ENCODE results near the gene DISP3.

Gene DISP3

DNA sequence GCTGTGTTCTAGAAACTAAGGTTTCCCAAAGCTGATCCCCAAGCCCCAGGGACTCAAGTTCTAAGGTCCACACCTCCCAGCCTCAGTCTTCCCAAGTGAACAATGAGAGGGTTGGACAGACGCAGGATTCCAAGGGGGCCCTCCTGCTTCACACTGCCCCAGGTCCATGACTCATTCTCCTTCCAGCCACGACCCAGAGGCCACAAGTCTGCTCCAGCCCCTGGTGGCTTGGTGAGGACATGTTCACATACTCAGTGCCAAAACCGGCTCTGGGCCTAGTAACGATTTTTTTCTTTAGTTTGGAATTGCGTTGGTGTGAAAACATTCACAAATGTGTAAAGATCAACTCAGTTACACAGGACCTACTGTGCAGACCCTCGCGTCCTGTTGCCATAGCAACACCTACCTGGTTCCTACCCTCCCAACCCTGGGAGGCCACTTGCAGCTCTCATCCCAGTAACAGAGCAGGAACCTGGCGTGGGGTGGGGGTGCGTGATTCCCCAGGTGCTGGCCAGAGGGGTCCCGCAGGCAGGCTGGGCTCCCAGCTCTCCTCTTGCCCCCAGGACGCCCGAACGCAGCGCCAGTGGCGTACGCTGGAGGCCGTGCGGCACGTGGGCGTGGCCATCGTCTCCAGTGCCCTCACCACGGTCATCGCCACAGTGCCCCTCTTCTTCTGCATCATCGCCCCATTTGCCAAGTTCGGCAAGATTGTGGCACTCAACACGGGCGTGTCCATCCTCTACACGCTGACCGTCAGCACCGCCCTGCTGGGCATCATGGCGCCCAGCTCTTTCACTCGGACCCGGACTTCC lies 57.0 kb downstream of the DISP3 start:
- Histone ChIP-seq H3K4me3 (ENCODE audit: low read length) (no peak overlapping the region), H3K4me1 (ENCODE audit: control insufficient read depth, insufficient read depth, low read length) (no peaks in the 10 kb centered on the region), H3K9me3 (ENCODE audit: control insufficient read depth, low read length) (no peaks in the 10 kb centered on the region), H3K36me3 (ENCODE audit: control insufficient read depth, insufficient read depth, low read length, severe bottlenecking) (no peaks in the 10 kb centered on the region), H3K27me3 (replicated peaks; ENCODE audit: control insufficient read depth, insufficient read depth, low read length) (peaks cover 33% of the 10 kb centered on the region), H3K9ac (ENCODE audit: low read length) (no peak overlapping the region)
- DNase-seq (ENCODE audit: low read depth), result no peak

DNA sequence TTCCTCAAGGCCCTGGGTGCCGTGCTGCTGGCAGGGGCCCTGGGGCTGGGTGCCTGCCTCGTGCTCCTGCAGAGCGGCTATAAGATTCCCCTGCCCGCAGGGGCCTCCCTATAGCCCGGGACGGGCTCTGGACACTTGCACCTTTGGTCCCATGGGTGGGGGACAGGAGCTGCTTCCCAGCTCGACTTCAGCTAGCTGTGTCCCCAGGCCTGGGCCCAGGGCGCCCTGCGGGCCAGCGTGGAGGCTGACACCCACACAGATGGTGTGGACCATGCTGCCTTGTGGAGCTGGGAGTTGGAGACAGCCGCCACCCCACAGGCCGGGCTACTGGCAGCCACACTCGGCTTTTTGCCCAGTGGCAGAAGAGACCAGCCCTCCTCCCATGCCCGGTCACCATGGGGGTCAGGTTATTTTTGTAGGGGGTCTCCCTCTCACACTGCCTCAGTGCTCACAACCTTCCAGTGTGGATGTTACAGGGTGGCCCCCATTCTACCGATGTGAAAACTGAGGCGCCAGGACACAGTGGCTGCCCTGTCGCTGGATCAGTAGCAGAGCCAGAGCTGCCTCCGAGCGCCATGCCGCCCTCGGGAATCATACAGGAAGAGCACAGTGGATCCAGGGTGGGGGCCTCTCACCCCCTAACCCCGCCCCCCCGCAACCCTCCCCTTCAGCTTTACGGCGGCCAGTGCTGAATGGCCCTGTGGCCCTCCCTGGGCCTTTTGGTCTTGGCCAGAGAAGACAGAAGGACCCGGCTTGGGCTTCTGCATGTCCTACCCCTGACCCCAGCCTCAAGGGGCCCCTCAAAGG lies 57.8 kb downstream of the DISP3 start:
- DNase-seq (ENCODE audit: low read depth), result no peak
- peaks cover 35% of the 10 kb centered on the region for H3K27me3 ChIP-seq (replicated peaks; ENCODE audit: control insufficient read depth, insufficient read depth, low read length)
- no peaks in the 10 kb centered on the region for H3K36me3 ChIP-seq (ENCODE audit: control insufficient read depth, insufficient read depth, low read length, severe bottlenecking)
- H3K4me3 ChIP-seq (ENCODE audit: low read length), result no peak overlapping the region
- H3K9ac ChIP-seq (ENCODE audit: low read length), result no peak overlapping the region
- no peaks in the 10 kb centered on the region for H3K4me1 ChIP-seq (ENCODE audit: control insufficient read depth, insufficient read depth, low read length)
- no peaks in the 10 kb centered on the region for H3K9me3 ChIP-seq (ENCODE audit: control insufficient read depth, low read length)

DNA sequence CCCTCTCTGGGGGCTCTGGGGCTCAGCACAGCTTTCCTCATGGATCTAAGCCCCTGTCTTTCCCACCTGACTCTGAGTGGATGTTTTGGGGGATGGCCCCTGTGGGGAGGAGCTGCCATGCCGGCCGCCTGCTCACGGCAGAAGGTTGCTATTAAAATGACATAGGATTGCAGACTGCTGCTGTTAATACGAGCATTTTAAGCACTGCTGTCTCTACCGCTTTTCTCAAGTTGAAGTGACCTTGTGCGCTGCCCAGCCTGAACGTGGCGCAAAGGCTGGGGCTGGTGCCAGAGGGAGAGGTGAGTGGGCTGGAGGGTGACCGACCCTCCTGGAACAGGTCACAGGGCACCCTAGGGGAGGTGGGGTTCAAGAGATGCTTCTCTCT lies 58.4 kb downstream of the DISP3 start:
- Histone ChIP-seq H3K4me1 (ENCODE audit: control insufficient read depth, insufficient read depth, low read length) (no peaks in the 10 kb centered on the region), H3K9ac (ENCODE audit: low read length) (no peak overlapping the region), H3K36me3 (ENCODE audit: control insufficient read depth, insufficient read depth, low read length, severe bottlenecking) (no peaks in the 10 kb centered on the region), H3K9me3 (ENCODE audit: control insufficient read depth, low read length) (no peaks in the 10 kb centered on the region), H3K27me3 (replicated peaks; ENCODE audit: control insufficient read depth, insufficient read depth, low read length) (peaks cover 41% of the 10 kb centered on the region), H3K4me3 (ENCODE audit: low read length) (no peak overlapping the region)
- DNase-seq (ENCODE audit: low read depth), result no peak

DNA sequence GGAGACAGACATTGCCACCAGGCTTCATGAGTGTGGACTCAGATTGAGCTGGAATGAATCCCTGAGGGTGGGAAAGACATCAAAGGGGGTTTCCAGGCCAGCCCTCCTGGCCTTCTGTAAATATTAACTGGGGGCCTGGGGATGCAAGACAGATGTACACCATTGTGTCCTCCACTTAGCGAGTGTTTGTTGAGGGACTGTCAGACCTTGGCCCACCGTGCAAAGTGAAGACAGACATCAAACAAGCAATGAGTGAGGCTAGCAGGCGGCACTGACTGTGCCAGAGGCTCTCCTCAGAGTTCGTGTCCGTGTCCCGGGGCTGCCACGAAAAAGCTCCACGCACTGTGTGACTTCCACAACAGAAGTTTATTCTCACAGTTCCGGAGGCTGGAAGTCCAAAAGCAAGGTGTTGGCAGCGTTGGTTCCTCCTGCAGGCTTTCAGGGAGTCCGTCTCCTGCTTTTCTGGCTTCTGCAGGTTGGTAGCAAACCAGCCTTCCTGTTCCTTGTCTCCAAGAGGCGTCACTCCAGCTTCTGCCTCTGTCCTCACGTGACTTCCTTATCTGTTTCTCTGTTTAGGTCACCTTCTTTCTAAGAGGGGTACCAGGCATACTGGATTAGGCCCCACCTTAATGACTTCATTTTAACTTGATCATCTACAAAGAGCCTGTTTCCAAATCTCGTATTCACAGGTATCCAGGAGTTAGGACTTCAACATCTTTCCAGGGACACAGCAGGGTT lies 59.1 kb downstream of the DISP3 start:
- H3K4me1 ChIP-seq (ENCODE audit: control insufficient read depth, insufficient read depth, low read length), result no peaks in the 10 kb centered on the region
- H3K9me3 ChIP-seq (ENCODE audit: control insufficient read depth, low read length), result no peaks in the 10 kb centered on the region
- H3K4me3 ChIP-seq (ENCODE audit: low read length), result no peak overlapping the region
- no peak for DNase-seq (ENCODE audit: low read depth)
- H3K27me3 ChIP-seq (replicated peaks; ENCODE audit: control insufficient read depth, insufficient read depth, low read length), result peaks cover 43% of the 10 kb centered on the region
- no peak overlapping the region for H3K9ac ChIP-seq (ENCODE audit: low read length)
- H3K36me3 ChIP-seq (ENCODE audit: control insufficient read depth, insufficient read depth, low read length, severe bottlenecking), result no peaks in the 10 kb centered on the region

DNA sequence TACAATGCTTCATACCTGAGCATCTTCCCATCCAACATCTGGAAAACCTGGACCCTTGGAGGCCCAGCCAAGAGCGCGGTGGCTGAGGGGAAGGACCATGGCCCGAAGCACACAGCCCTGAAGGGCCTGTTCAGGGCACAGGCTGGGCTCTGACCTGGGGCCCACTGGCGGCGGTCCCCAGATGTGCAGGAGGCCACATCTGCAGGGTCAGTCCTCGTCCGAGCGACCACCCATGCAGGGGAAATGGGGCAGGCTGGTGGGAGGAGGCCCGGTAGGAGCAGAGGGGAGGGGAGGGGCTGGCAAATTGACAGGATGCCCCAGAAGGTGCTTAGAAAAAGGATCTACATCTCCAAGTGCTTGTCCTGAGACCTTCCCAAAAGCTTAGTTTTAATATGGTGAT lies 59.9 kb downstream of the DISP3 start:
- Histone ChIP-seq H3K4me3 (ENCODE audit: low read length) (no peak overlapping the region), H3K9me3 (ENCODE audit: control insufficient read depth, low read length) (no peaks in the 10 kb centered on the region), H3K36me3 (ENCODE audit: control insufficient read depth, insufficient read depth, low read length, severe bottlenecking) (no peaks in the 10 kb centered on the region), H3K4me1 (ENCODE audit: control insufficient read depth, insufficient read depth, low read length) (no peaks in the 10 kb centered on the region), H3K27me3 (replicated peaks; ENCODE audit: control insufficient read depth, insufficient read depth, low read length) (peaks cover 49% of the 10 kb centered on the region), H3K9ac (ENCODE audit: low read length) (no peak overlapping the region)
- no peak for DNase-seq (ENCODE audit: low read depth)

DNA sequence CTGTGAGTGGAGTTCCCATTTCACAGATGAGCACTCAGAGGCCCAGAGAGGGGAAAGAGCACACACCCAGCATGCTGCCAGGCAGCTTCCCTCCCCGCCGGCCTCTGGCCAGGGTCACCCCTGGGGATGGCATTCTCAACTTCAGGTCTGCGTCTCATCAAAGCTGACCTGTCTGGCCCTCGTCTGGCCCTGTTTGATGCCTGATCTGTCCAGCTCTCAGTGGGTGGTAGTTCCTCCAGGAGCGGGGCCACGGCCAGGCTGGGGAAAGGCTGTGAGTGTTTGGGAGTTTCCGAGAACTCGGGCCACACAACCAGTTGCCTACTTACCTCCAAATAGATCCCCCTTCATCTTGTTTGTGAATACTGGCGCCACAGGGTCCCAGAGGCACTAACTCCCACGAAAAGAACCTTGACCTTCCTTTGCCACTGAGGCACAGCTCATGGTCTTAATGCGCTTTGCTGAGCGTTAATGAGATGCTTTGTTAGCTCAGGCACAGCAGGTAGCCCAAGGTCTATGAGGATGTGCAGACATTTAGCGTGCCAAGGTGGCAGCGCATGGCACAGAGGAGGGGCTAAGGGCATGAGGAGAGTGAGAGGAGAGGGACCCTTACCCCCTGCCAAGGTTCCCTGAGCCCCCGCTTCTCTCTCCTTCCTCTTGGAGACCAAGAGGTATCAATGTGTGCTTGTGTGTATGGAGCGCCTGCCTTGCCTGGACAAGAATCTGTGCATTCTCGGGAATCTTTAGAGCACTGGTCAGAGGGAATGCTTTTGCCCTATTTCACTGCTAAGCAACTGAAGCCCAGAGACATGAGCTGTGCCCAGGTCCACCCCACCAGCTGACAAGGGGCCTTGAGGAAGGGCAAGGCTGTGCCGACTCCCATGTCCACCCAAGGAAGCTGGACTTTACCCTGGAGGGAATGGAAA lies 61.2 kb downstream of the DISP3 start:
- H3K36me3 ChIP-seq (ENCODE audit: control insufficient read depth, insufficient read depth, low read length, severe bottlenecking), result no peaks in the 10 kb centered on the region
- H3K27me3 ChIP-seq (replicated peaks; ENCODE audit: control insufficient read depth, insufficient read depth, low read length), result peaks cover 48% of the 10 kb centered on the region
- no peak for DNase-seq (ENCODE audit: low read depth)
- no peak overlapping the region for H3K9ac ChIP-seq (ENCODE audit: low read length)
- H3K9me3 ChIP-seq (ENCODE audit: control insufficient read depth, low read length), result no peaks in the 10 kb centered on the region
- no peaks in the 10 kb centered on the region for H3K4me1 ChIP-seq (ENCODE audit: control insufficient read depth, insufficient read depth, low read length)
- H3K4me3 ChIP-seq (ENCODE audit: low read length), result no peak overlapping the region

DNA sequence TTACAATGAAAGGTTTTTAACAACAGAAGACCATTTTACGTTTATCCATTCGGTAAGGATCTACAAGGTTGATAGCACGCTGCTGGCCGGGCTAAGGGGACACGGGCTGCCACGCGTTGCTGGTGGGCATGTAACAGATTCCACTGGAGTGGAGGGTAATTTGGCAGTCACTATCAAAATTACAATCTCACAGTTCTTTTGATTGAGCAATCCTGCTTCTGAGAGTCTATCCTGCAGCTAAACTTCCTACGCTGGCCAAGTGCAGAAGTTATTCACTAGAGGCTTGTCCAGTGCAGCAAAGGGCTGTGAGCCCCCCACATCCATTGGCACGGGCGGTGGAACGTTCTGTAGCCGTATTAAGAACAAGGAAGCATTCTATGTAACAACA lies 61.8 kb downstream of the DISP3 start:
- no peak for DNase-seq (ENCODE audit: low read depth)
- Histone ChIP-seq H3K36me3 (ENCODE audit: control insufficient read depth, insufficient read depth, low read length, severe bottlenecking) (no peaks in the 10 kb centered on the region), H3K9ac (ENCODE audit: low read length) (no peak overlapping the region), H3K27me3 (replicated peaks; ENCODE audit: control insufficient read depth, insufficient read depth, low read length) (peaks cover 54% of the 10 kb centered on the region), H3K4me1 (ENCODE audit: control insufficient read depth, insufficient read depth, low read length) (no peaks in the 10 kb centered on the region), H3K9me3 (ENCODE audit: control insufficient read depth, low read length) (no peaks in the 10 kb centered on the region), H3K4me3 (ENCODE audit: low read length) (no peak overlapping the region)

DNA sequence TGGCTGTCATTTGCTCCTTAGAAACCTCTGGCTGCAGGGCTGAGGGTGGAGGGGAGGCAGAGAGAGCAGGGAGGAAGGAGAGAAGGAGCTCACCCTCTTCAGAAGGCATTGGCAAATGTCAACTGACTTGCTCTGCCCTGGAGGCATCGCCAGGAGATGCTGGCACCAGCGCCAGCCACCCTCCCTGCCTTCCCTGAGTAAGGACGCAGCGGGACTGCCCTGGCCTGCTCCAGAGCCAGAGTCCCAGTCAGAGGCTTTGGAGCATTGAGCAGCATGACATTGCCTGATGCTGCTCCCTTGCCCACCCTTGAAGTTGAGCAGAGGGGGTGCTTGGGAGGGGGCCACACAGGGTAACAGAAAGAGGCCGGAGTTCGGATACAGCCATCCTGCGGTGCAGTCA lies 62.3 kb downstream of the DISP3 start:
- H3K4me3 ChIP-seq (ENCODE audit: low read length), result no peak overlapping the region
- no peaks in the 10 kb centered on the region for H3K4me1 ChIP-seq (ENCODE audit: control insufficient read depth, insufficient read depth, low read length)
- H3K9ac ChIP-seq (ENCODE audit: low read length), result no peak overlapping the region
- no peaks in the 10 kb centered on the region for H3K9me3 ChIP-seq (ENCODE audit: control insufficient read depth, low read length)
- H3K27me3 ChIP-seq (replicated peaks; ENCODE audit: control insufficient read depth, insufficient read depth, low read length), result peaks cover 58% of the 10 kb centered on the region
- H3K36me3 ChIP-seq (ENCODE audit: control insufficient read depth, insufficient read depth, low read length, severe bottlenecking), result no peaks in the 10 kb centered on the region
- no peak for DNase-seq (ENCODE audit: low read depth)

DNA sequence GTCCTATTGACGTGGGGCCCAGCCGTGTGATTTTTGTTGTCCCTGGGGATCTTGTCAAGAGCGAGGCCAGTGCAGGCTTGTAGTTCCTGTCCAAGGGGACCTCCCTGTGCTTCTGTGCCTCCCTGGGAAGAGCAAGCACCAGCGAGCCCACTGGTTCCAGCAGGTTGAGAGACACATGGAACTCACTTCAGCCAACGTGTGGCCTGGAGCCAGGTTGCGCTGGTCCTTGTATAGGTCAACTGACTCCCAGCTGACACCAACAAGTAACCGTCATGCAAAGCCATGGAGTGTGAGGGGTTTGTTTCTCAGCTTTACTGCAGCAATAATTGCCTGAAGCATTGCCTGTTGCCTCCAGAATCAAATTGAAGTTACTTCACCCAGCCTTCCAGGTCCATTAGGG lies 63.0 kb downstream of the DISP3 start:
- DNase-seq (ENCODE audit: low read depth), result no peak
- Histone ChIP-seq H3K36me3 (ENCODE audit: control insufficient read depth, insufficient read depth, low read length, severe bottlenecking) (no peaks in the 10 kb centered on the region), H3K9ac (ENCODE audit: low read length) (no peak overlapping the region), H3K9me3 (ENCODE audit: control insufficient read depth, low read length) (no peaks in the 10 kb centered on the region), H3K27me3 (replicated peaks; ENCODE audit: control insufficient read depth, insufficient read depth, low read length) (peaks cover 66% of the 10 kb centered on the region), H3K4me3 (ENCODE audit: low read length) (no peak overlapping the region), H3K4me1 (ENCODE audit: control insufficient read depth, insufficient read depth, low read length) (no peaks in the 10 kb centered on the region)

DNA sequence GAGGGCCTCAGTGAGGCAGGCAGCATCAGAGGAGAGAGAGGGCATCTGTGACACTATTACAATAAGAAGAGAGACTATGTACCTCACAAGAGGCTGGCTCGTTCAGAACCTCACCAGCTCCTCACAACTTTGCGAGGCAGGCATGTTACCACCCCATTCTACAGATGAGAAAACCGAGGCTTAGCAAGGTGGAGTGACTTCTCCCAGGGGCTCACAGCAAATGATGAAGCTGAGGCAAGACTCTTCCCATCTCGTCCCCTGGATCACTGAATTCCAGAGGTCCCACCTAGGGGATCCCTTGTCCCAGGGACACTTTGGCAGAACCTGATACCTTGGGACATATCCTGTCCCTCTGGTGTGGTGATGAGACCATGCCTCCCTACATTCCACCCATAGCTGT lies 64.4 kb downstream of the DISP3 start:
- Histone ChIP-seq H3K9me3 (ENCODE audit: control insufficient read depth, low read length) (no peaks in the 10 kb centered on the region), H3K27me3 (replicated peaks; ENCODE audit: control insufficient read depth, insufficient read depth, low read length) (peaks cover 66% of the 10 kb centered on the region), H3K4me1 (ENCODE audit: control insufficient read depth, insufficient read depth, low read length) (no peaks in the 10 kb centered on the region), H3K36me3 (ENCODE audit: control insufficient read depth, insufficient read depth, low read length, severe bottlenecking) (no peaks in the 10 kb centered on the region), H3K4me3 (ENCODE audit: low read length) (no peak overlapping the region), H3K9ac (ENCODE audit: low read length) (no peak overlapping the region)
- no peak for DNase-seq (ENCODE audit: low read depth)

Data from adipocyte (in vitro differentiated cells).